DND-41 (cell line): ENCODE results near the gene ZNF829.

Experiments
- ATAC-seq: fragments of 200-7000 bp; cut with Tn5 transposase; 3 replicates; pipeline ENCODE4 v1.9.1; 2021; ENCODE audit warnings: low read depth; ENCODE audit not compliant: insufficient read depth
- DNase-seq: peaks from one replicate; pipeline ENCODE4 v3.0.0-alpha.2; 2020
- H2AFZ ChIP-seq: 2 replicates; pipeline ENCODE4 v1.6.0; 2012; ENCODE audit warnings: low read depth, low read length
- H3K27ac ChIP-seq: 2 replicates; pipeline ENCODE4 v1.5.1; 2012; ENCODE audit warnings: low read length, inconsistent platforms
- H3K27me3 ChIP-seq: fragments of 200-600 bp; sonication (generic); 2 replicates; pipeline ENCODE4 v1.6.0; 2012; ENCODE audit warnings: low read length, mild to moderate bottlenecking, inconsistent platforms; ENCODE audit not compliant: insufficient read depth, poor library complexity
- H3K36me3 ChIP-seq: 2 replicates; pipeline ENCODE4 v1.5.1; 2012; ENCODE audit warnings: low read length, inconsistent platforms; ENCODE audit not compliant: insufficient read depth
- H3K4me1 ChIP-seq: 2 replicates; pipeline ENCODE4 v1.5.1; 2012; ENCODE audit warnings: mild to moderate bottlenecking, low read length; ENCODE audit not compliant: insufficient read depth
- H3K4me2 ChIP-seq: 2 replicates; pipeline ENCODE4 v1.6.0; 2012; ENCODE audit warnings: mild to moderate bottlenecking, moderate library complexity, low read length, inconsistent platforms; ENCODE audit not compliant: insufficient read depth
- H3K4me3 ChIP-seq, 2 experiments: fragments of 200-600 bp in 1 of 2; shearing (Covaris generic) in 1 of 2; 2 replicates each; pipeline ENCODE4 v1.5.1; 2012 to 2016; ENCODE audit warnings: inconsistent platforms in 2 of 2, low read length in 2 of 2, mild to moderate bottlenecking in 2 of 2, low read depth in 1 of 2, moderate library complexity in 1 of 2
- H3K79me2 ChIP-seq: 2 replicates; pipeline ENCODE4 v1.6.0; 2012; ENCODE audit warnings: low read length, inconsistent platforms; ENCODE audit not compliant: insufficient read depth
- H3K9ac ChIP-seq: 2 replicates; pipeline ENCODE4 v1.6.0; 2012; ENCODE audit warnings: low read depth, mild to moderate bottlenecking, inconsistent platforms, low read length, moderate library complexity
- H3K9me3 ChIP-seq: 2 replicates; pipeline ENCODE4 v1.5.1; 2012; ENCODE audit warnings: low read length, moderate library complexity, mild to moderate bottlenecking, inconsistent platforms; ENCODE audit not compliant: insufficient read depth, severe bottlenecking
- H4K20me1 ChIP-seq: 2 replicates; pipeline ENCODE4 v1.6.0; 2012; ENCODE audit warnings: low read length; ENCODE audit not compliant: insufficient read depth
- CTCF ChIP-seq: IDR thresholded peaks from 2 replicates; pipeline ENCODE4 v1.5.1; 2012; ENCODE audit warnings: borderline replicate concordance, low read length, moderate library complexity, mild to moderate bottlenecking; ENCODE audit not compliant: poor library complexity, severe bottlenecking; ENCODE audit errors: extremely low read depth
- EZH2 ChIP-seq: IDR thresholded peaks from 3 replicates; pipeline ENCODE4 v1.6.1; 2012; ENCODE audit warnings: borderline replicate concordance, low read depth, mild to moderate bottlenecking, moderate library complexity, low read length, inconsistent platforms; ENCODE audit not compliant: severe bottlenecking

Gene ZNF829

GRCh38 chr19:36894849-36895383 is 21.2 kb downstream of the ZNF829 start:
- Histone ChIP-seq H3K4me1 (no peaks in the 10 kb centered on the region), H3K9ac (no peak overlapping the region), H3K27me3 (no peaks in the 10 kb centered on the region), H3K27ac (no peak overlapping the region), H3K79me2 (peaks cover 2% of the 10 kb centered on the region; the same call in 1 of the 2 replicates), H3K4me2 (no peak overlapping the region), H4K20me1 (no peaks in the 10 kb centered on the region), H3K4me3 (no peak overlapping the region), H2AFZ (no peak overlapping the region), H3K36me3 (peaks cover 93% of the 10 kb centered on the region), H3K9me3 (peaks cover 86% of the 10 kb centered on the region)
- TF ChIP-seq CTCF (no peak), EZH2 (no peak)
- no peak for DNase-seq
- no peak for ATAC-seq

- Histone ChIP-seq H3K9me3 (peaks cover 76% of the 10 kb centered on the region), H3K9ac (no peak overlapping the region), H3K4me3 (no peak overlapping the region; a peak in 1 of 4 replicates), H3K27ac (no peak overlapping the region), H3K27me3 (no peaks in the 10 kb centered on the region), H3K79me2 (peaks cover 2% of the 10 kb centered on the region; the same call in 1 of the 2 replicates), H2AFZ (no peak overlapping the region), H3K36me3 (peaks cover 71% of the 10 kb centered on the region), H3K4me2 (no peak overlapping the region), H3K4me1 (no peaks in the 10 kb centered on the region), H4K20me1 (no peaks in the 10 kb centered on the region)
- TF ChIP-seq CTCF (no peak), EZH2 (no peak)
- DNase-seq: no peak
- ATAC-seq: no peak
Measured at GRCh38 chr19:36891768-36892357, 24.2 kb downstream of the ZNF829 start.

- Histone ChIP-seq H2AFZ (no peak overlapping the region), H3K4me2 (no peak overlapping the region), H3K27me3 (no peaks in the 10 kb centered on the region), H3K4me3 (no peak overlapping the region; a peak in 1 of 4 replicates), H3K9ac (no peak overlapping the region), H3K4me1 (no peaks in the 10 kb centered on the region), H3K79me2 (no peaks in the 10 kb centered on the region), H3K27ac (no peak overlapping the region), H3K36me3 (peaks cover 58% of the 10 kb centered on the region), H3K9me3 (peaks cover 75% of the 10 kb centered on the region), H4K20me1 (no peaks in the 10 kb centered on the region)
- ATAC-seq (no peak), DNase-seq (no peak)
- TF ChIP-seq EZH2: no peak
- no peak for TF ChIP-seq CTCF
Measured at GRCh38 chr19:36876993-36877938, 38.8 kb downstream of the ZNF829 start.
